ENCODE data around the gene ADAM15.

GRCh38 chr1:155014709-155015508 lies 36.2 kb upstream of the ADAM15 start:
- no peak for TF ChIP-seq CTCF (IDR thresholded peaks at IDR 0.05)
- TF ChIP-seq POLR2A (IDR thresholded peaks at IDR 0.05): no peak
- TF ChIP-seq POLR2AphosphoS5 (IDR thresholded peaks at IDR 0.05): no peak

Data from breast epithelium (tissue), 3 donors.